ENCODE measurements around the gene STPG2.

- TF ChIP-seq CTCF (IDR thresholded peaks at IDR 0.05 in 4 of 5, conservative IDR thresholded peaks at IDR 0.05 in 1 of 5) = no peak
- no peak for TF ChIP-seq POLR2A (IDR thresholded peaks at IDR 0.05)
These were observed 625.3 kb downstream of the STPG2 start for GRCh38 chr4:97517939-97518338.
